ENCODE data around the gene C10orf67. TPM values are rescaled to one million over a fixed set of nuclear protein-coding genes. Genes with fewer than 3 reads are reported as not detected.

The C10orf67 gene
- total RNA-seq, 1 donor = not detected

GRCh38 chr10:23386052-23386451 is 41.5 kb upstream of the C10orf67 start:
- no peak for DNase-seq (ENCODE audit: insufficient read length, low spot score, missing footprints)
- no peak overlapping the region for H2AFZ ChIP-seq (ENCODE audit: low read length)
- no peaks in the 10 kb centered on the region for H3K4me1 ChIP-seq (ENCODE audit: insufficient read depth, low read length)
- H3K4me2 ChIP-seq (ENCODE audit: insufficient read depth, low read length) = no peak overlapping the region
- H3K36me3 ChIP-seq (ENCODE audit: insufficient read depth, low read length) = no peaks in the 10 kb centered on the region
- H4K20me1 ChIP-seq (ENCODE audit: insufficient read depth, low read length) = no peaks in the 10 kb centered on the region
- no peak overlapping the region for H3K4me3 ChIP-seq (ENCODE audit: insufficient read depth, low read length)
- no peaks in the 10 kb centered on the region for H3K27me3 ChIP-seq (ENCODE audit: insufficient read depth, low read length)
- H3K79me2 ChIP-seq (ENCODE audit: insufficient read depth, low read length) = no peaks in the 10 kb centered on the region
- no peak overlapping the region for H3K27ac ChIP-seq (ENCODE audit: low read depth, low read length)
- no peaks in the 10 kb centered on the region for H3K9me3 ChIP-seq (ENCODE audit: low read depth, low read length)
- TF ChIP-seq CTCF (IDR thresholded peaks at IDR 0.05; ENCODE audit: extremely low read depth, low read depth, low read length) = no peak

DNA sequence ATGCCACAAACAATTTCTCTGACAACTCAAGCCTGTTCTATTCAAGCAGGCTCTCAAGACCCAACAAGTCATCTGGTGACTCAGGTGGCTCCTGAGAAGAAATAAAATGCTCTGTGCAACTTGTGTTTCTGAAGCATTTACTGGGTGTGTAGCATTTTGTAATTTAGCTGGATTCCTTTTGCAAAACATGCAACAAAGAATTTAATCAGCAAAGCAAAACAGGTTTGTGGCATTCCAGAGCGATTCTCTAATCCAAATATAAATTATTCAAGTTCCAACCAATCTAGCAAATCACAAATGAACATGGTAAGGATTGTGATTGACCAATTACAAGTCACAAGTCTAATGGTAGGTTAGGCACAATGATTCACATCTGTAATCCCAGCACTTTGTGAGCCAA is 39.8 kb upstream of the C10orf67 start:
- Histone ChIP-seq H2AFZ (ENCODE audit: low read length) (no peak overlapping the region), H3K4me1 (ENCODE audit: insufficient read depth, low read length) (no peaks in the 10 kb centered on the region)
- DNase-seq (ENCODE audit: insufficient read length, low spot score, missing footprints) = no peak

DNA sequence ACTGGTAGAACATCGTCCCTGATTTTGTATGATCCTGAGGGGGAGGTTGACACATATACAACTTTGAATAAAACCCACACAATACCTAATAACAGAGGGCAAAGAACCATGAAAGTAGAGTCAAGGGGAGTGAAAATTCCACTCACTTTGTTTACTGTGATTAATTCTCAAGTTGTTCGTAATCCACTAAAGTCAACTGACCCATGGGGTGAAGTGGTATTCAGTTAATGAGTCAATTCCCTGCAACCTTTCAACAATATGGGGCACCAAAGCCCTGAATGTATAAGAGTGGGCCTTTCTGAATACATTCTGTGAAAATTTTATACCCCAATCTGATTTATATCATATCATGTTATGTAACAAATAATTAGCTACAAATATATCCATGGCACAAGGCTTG is 39.0 kb upstream of the C10orf67 start:
- H2AFZ ChIP-seq (ENCODE audit: low read length) = no peak overlapping the region
- no peaks in the 10 kb centered on the region for H3K36me3 ChIP-seq (ENCODE audit: insufficient read depth, low read length)
- H3K4me1 ChIP-seq (ENCODE audit: insufficient read depth, low read length) = no peaks in the 10 kb centered on the region
- H4K20me1 ChIP-seq (ENCODE audit: insufficient read depth, low read length) = no peaks in the 10 kb centered on the region
- H3K9me3 ChIP-seq (ENCODE audit: low read depth, low read length) = no peaks in the 10 kb centered on the region
- no peaks in the 10 kb centered on the region for H3K27me3 ChIP-seq (ENCODE audit: insufficient read depth, low read length)
- no peak overlapping the region for H3K4me2 ChIP-seq (ENCODE audit: insufficient read depth, low read length)
- no peak overlapping the region for H3K4me3 ChIP-seq (ENCODE audit: insufficient read depth, low read length)
- no peak for TF ChIP-seq CTCF (IDR thresholded peaks at IDR 0.05; ENCODE audit: extremely low read depth, low read depth, low read length)
- DNase-seq (ENCODE audit: insufficient read length, low spot score, missing footprints) = no peak
- no peaks in the 10 kb centered on the region for H3K79me2 ChIP-seq (ENCODE audit: insufficient read depth, low read length)
- H3K27ac ChIP-seq (ENCODE audit: low read depth, low read length) = no peak overlapping the region

More for the DNA sequence above, 39.8 kb upstream of the C10orf67 start:
- no peak overlapping the region for H3K27ac ChIP-seq (ENCODE audit: low read depth, low read length)
- H3K36me3 ChIP-seq (ENCODE audit: insufficient read depth, low read length) = no peaks in the 10 kb centered on the region
- no peaks in the 10 kb centered on the region for H4K20me1 ChIP-seq (ENCODE audit: insufficient read depth, low read length)
- no peaks in the 10 kb centered on the region for H3K79me2 ChIP-seq (ENCODE audit: insufficient read depth, low read length)
- H3K27me3 ChIP-seq (ENCODE audit: insufficient read depth, low read length) = no peaks in the 10 kb centered on the region
- no peak for TF ChIP-seq CTCF (IDR thresholded peaks at IDR 0.05; ENCODE audit: extremely low read depth, low read depth, low read length)
- H3K4me3 ChIP-seq (ENCODE audit: insufficient read depth, low read length) = no peak overlapping the region
- no peaks in the 10 kb centered on the region for H3K9me3 ChIP-seq (ENCODE audit: low read depth, low read length)
- H3K4me2 ChIP-seq (ENCODE audit: insufficient read depth, low read length) = no peak overlapping the region

DNA sequence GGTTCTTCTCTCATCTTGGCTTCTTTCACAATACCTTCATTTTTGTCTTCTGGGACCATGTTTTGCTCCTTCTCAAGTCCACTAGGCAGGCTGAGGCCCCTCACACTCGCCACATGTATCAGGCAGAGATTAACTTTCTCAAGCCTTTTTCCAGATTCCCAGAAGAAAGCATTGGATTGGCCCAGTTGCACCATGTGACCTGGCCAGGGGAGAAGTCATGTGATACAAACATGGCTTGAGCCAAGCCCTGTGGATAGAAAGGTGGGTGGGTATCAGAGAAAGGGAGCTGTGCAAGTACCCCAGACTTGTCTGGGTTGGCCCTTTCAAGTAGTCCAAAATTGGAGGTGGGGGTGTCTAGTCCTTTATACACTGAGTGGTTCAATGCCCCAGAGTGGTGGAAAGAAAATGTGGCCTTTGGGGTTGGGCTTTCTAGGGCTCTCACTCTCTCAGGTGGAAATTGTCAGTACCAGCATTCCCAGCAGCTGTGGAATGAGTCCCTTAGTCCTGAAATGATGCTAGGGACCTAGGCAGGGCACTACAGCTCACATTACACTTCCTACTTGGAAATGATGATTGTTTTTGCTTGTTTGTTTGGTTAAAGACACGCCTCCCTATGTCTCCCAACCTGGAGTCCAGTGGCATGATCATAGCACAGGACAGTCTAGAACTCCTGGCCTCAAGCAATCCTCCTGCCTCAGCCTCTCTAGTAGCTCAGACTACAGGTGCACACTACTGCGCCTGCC is 36.9 kb upstream of the C10orf67 start:
- Histone ChIP-seq H3K9me3 (ENCODE audit: low read depth, low read length) (no peaks in the 10 kb centered on the region), H4K20me1 (ENCODE audit: insufficient read depth, low read length) (no peaks in the 10 kb centered on the region), H3K79me2 (ENCODE audit: insufficient read depth, low read length) (no peaks in the 10 kb centered on the region), H3K27me3 (ENCODE audit: insufficient read depth, low read length) (no peaks in the 10 kb centered on the region), H3K36me3 (ENCODE audit: insufficient read depth, low read length) (no peaks in the 10 kb centered on the region), H3K4me2 (ENCODE audit: insufficient read depth, low read length) (no peak overlapping the region), H3K4me3 (ENCODE audit: insufficient read depth, low read length) (no peak overlapping the region), H3K27ac (ENCODE audit: low read depth, low read length) (no peak overlapping the region), H3K4me1 (ENCODE audit: insufficient read depth, low read length) (no peaks in the 10 kb centered on the region), H2AFZ (ENCODE audit: low read length) (no peak overlapping the region)
- no peak for DNase-seq (ENCODE audit: insufficient read length, low spot score, missing footprints)
- TF ChIP-seq CTCF (IDR thresholded peaks at IDR 0.05; ENCODE audit: extremely low read depth, low read depth, low read length) = no peak
